ENCODE results near the gene EHMT1. TPM values are rescaled to one million over a fixed set of nuclear protein-coding genes. Genes with fewer than 3 reads are reported as not detected.
"Not testable (repeated sequence)": the region's sequence is repeated elsewhere in the genome, so short reads cannot be mapped to it uniquely, and the experiment has no call there.

EHMT1 gene
- total RNA-seq, 2 experiments from 2014 or later = 145 to 295 TPM

DNA sequence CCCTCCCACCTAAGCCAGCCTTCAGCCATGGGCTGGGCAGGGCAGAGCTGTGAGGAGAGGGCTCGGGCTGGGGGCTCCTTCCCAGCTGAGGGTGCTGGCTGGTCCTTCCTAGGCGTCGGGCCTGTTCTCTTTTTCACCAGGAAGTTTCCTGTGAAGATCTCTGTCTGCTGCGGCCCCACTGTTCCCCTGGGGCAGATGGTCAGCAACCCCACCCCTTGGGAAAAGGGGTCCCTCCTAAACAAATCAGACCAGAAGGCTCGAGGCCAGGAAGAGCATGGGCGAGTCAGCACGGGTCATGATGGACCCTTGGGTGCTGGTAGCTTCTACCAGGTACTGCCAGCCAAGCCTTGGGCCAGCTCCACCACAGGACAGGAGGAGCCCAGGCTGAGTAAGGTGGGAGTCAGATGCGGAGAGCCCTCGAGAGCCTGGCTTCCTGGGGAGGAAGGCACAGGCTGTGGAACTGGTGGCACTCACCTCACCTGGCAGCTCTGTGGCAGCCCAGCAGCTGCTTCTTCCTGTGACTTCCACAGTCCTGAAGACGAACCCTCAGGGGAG is 262.2 kb downstream of the EHMT1 start:
- H3K9me3 ChIP-seq (ENCODE audit: low read length) = no peaks in the 10 kb centered on the region
- no peak overlapping the region for H3K4me3 ChIP-seq (ENCODE audit: low read depth, low read length, poor library complexity, severe bottlenecking)
- no peaks in the 10 kb centered on the region for H3K9me2 ChIP-seq (ENCODE audit: insufficient read depth, low read length)
- no peak overlapping the region for H3K4me2 ChIP-seq (ENCODE audit: low read length)
- H3K27ac ChIP-seq (ENCODE audit: low read depth, low read length, poor library complexity, severe bottlenecking) = no peak overlapping the region
- no peak overlapping the region for H2AFZ ChIP-seq (ENCODE audit: low read length)
- intact Hi-C loops (cut with micrococcal nuclease; ENCODE audit: unreplicated experiment) = no loop called here
- ChIA-PET CTCF (ENCODE audit: unreplicated experiment) (interaction anchor here (1.0 kb wide), 1 partner anchor 73 kb away, joined by 3 read pairs; no protein-coding TSS in a partner anchor), POLR2A (no interaction called here)
- no peak for TF ChIP-seq EZH2phosphoT487 (IDR thresholded peaks at IDR 0.05; ENCODE audit: borderline replicate concordance, low read depth, low read length)
- TF ChIP-seq, protein P1, sequence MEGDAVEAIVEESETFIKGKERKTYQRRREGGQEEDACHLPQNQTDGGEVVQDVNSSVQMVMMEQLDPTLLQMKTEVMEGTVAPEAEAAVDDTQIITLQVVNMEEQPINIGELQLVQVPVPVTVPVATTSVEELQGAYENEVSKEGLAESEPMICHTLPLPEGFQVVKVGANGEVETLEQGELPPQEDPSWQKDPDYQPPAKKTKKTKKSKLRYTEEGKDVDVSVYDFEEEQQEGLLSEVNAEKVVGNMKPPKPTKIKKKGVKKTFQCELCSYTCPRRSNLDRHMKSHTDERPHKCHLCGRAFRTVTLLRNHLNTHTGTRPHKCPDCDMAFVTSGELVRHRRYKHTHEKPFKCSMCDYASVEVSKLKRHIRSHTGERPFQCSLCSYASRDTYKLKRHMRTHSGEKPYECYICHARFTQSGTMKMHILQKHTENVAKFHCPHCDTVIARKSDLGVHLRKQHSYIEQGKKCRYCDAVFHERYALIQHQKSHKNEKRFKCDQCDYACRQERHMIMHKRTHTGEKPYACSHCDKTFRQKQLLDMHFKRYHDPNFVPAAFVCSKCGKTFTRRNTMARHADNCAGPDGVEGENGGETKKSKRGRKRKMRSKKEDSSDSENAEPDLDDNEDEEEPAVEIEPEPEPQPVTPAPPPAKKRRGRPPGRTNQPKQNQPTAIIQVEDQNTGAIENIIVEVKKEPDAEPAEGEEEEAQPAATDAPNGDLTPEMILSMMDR (conservative IDR thresholded peaks at IDR 0.05; ENCODE audit: low read length) = no peak
- no peaks in the 10 kb centered on the region for H3K36me3 ChIP-seq (ENCODE audit: insufficient read depth, low read length)
- no peaks in the 10 kb centered on the region for H3K79me2 ChIP-seq (ENCODE audit: insufficient read depth, low read depth, low read length)
- BruUV-seq (replicated peaks) = no TSS peak
- no peaks in the 10 kb centered on the region for H4K20me1 ChIP-seq (ENCODE audit: insufficient read depth, low read length)
- DNase-seq (ENCODE audit: low spot score) = no peak
- no peaks in the 10 kb centered on the region for H3K4me1 ChIP-seq (ENCODE audit: insufficient read depth, low read length, poor library complexity, severe bottlenecking)

DNA sequence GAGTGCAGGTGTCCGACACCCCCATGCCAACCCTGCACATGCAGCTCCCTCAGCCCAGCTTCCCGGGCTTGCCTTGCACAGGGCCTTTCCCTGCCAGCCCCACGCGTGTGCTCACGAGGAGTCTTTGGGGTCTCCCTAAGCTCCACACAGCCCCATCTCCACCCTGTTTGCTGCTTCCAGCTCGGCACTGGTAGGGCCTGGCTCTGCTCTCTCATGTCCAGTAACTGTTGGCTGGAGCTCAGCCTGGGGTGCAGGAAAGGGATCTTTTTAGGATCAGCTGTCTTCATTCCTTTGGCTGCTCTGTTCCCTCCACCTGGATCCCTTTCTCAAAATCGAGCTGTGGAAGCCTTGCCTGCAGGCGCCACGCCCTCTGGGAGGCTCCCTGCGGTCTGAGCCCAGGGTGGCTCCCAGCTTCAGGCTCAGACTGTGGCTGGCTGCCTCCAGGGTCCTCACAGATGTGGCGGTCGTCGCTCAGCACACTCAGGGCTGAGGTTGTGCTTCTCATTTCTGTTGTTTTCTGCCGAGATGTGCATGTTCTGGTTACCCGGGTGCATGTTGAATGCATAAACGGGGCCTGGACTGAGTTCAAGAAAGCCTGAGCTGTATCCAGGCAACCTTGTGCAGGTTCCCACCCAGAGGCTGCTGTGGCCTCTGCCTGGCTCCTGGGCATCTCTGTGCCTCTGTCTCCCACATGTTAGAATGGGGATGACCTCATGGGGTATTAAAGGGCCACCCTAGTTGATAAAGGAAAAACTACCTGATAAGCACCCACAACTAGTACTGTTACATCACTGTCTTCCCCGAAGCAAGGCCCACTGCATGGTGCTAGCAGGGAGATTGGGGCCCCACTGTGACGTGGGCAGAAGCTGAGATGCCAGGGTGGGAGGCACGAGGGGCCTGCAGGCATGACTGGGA is 263.0 kb downstream of the EHMT1 start:
- ChIA-PET CTCF (ENCODE audit: unreplicated experiment) (interaction anchor here (1.0 kb wide), 1 partner anchor 72 kb away, joined by 3 read pairs; no protein-coding TSS in a partner anchor), POLR2A (no interaction called here)
- DNase-seq (ENCODE audit: low spot score) = no peak
- BruUV-seq (replicated peaks) = no TSS peak
- H3K4me2 ChIP-seq (ENCODE audit: low read length) = no peak overlapping the region
- no peaks in the 10 kb centered on the region for H4K20me1 ChIP-seq (ENCODE audit: insufficient read depth, low read length)
- no peak overlapping the region for H2AFZ ChIP-seq (ENCODE audit: low read length)
- H3K4me1 ChIP-seq (ENCODE audit: insufficient read depth, low read length, poor library complexity, severe bottlenecking) = no peaks in the 10 kb centered on the region
- H3K4me3 ChIP-seq (ENCODE audit: low read depth, low read length, poor library complexity, severe bottlenecking) = no peak overlapping the region
- H3K9me3 ChIP-seq (ENCODE audit: low read length) = no peaks in the 10 kb centered on the region
- H3K27ac ChIP-seq (ENCODE audit: low read depth, low read length, poor library complexity, severe bottlenecking) = no peak overlapping the region
- TF ChIP-seq, protein P1 (conservative IDR thresholded peaks at IDR 0.05; ENCODE audit: low read length) = no peak
- TF ChIP-seq EZH2phosphoT487 (IDR thresholded peaks at IDR 0.05; ENCODE audit: borderline replicate concordance, low read depth, low read length) = no peak
- H3K79me2 ChIP-seq (ENCODE audit: insufficient read depth, low read depth, low read length) = no peaks in the 10 kb centered on the region
- H3K9me2 ChIP-seq (ENCODE audit: insufficient read depth, low read length) = no peaks in the 10 kb centered on the region
- H3K36me3 ChIP-seq (ENCODE audit: insufficient read depth, low read length) = no peaks in the 10 kb centered on the region
- intact Hi-C loops (cut with micrococcal nuclease; ENCODE audit: unreplicated experiment) = no loop called here

DNA sequence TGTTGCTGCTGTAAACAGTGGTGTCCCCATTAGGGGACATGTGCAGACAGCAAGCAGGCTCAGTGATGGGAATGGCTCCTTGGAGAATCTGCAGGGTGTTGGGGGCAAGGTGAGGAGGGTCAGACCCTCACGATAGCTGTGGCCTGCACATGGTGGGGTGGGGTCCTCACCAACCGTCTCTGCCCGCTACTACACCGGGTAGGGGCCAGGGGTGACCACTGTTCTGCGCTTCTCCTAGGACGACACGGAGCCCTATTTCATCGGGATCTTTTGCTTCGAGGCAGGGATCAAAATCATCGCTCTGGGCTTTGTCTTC is 263.7 kb downstream of the EHMT1 start:
- Histone ChIP-seq H3K27ac (ENCODE audit: low read depth, low read length, poor library complexity, severe bottlenecking) (no peak overlapping the region), H3K4me3 (ENCODE audit: low read depth, low read length, poor library complexity, severe bottlenecking) (no peak overlapping the region)

DNA sequence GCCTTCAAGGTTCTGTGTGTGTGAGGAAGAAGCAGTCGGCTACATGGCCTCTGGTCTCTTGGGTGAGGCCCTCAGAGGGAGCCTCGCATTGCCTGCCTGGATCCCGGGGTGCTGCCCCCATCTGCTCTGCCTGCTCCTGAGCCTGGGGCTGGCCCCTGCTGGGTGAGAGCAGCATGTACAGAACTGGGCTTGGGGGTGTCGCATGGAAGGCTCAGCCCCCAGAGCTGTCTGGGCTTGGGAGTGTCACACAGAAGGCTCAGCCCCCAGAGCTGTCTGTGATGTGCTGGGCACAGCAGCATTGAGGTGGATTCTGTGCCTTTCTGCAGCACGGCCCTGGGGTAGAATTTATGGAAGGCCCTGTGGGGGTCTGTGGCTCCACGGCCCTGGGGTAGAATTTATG is 265.2 kb downstream of the EHMT1 start:
- H4K20me1 ChIP-seq (ENCODE audit: insufficient read depth, low read length); H3K4me1 ChIP-seq (ENCODE audit: insufficient read depth, low read length, poor library complexity, severe bottlenecking); H3K27ac ChIP-seq (ENCODE audit: low read depth, low read length, poor library complexity, severe bottlenecking); BruUV-seq (replicated peaks); H3K36me3 ChIP-seq (ENCODE audit: insufficient read depth, low read length); H3K79me2 ChIP-seq (ENCODE audit: insufficient read depth, low read depth, low read length); H3K9me3 ChIP-seq (ENCODE audit: low read length); H3K9me2 ChIP-seq (ENCODE audit: insufficient read depth, low read length); POLR2A ChIA-PET; intact Hi-C loops (cut with micrococcal nuclease; ENCODE audit: unreplicated experiment); H2AFZ ChIP-seq (ENCODE audit: low read length); DNase-seq (ENCODE audit: low spot score); H3K4me2 ChIP-seq (ENCODE audit: low read length); H3K4me3 ChIP-seq (ENCODE audit: low read depth, low read length, poor library complexity, severe bottlenecking); CTCF ChIA-PET (ENCODE audit: unreplicated experiment): not testable (repeated sequence)

More for the DNA sequence above, 263.7 kb downstream of the EHMT1 start:
- Histone ChIP-seq H3K4me2 (ENCODE audit: low read length) (no peak overlapping the region), H3K9me3 (ENCODE audit: low read length) (no peaks in the 10 kb centered on the region), H3K36me3 (ENCODE audit: insufficient read depth, low read length) (no peaks in the 10 kb centered on the region), H3K79me2 (ENCODE audit: insufficient read depth, low read depth, low read length) (no peaks in the 10 kb centered on the region), H2AFZ (ENCODE audit: low read length) (no peak overlapping the region), H3K9me2 (ENCODE audit: insufficient read depth, low read length) (no peaks in the 10 kb centered on the region), H4K20me1 (ENCODE audit: insufficient read depth, low read length) (no peaks in the 10 kb centered on the region), H3K4me1 (ENCODE audit: insufficient read depth, low read length, poor library complexity, severe bottlenecking) (no peaks in the 10 kb centered on the region)
- TF ChIP-seq EZH2phosphoT487 (IDR thresholded peaks at IDR 0.05; ENCODE audit: borderline replicate concordance, low read depth, low read length) = no peak
- TF ChIP-seq, protein P1 (conservative IDR thresholded peaks at IDR 0.05; ENCODE audit: low read length) = no peak
- CTCF ChIA-PET (ENCODE audit: unreplicated experiment) = no interaction called here
- DNase-seq (ENCODE audit: low spot score) = no peak
- no TSS peak for BruUV-seq (replicated peaks)
- intact Hi-C loops (cut with micrococcal nuclease; ENCODE audit: unreplicated experiment) = no loop called here
- POLR2A ChIA-PET = no interaction called here
